NK-92 treated with Interleukin-12 subunit alpha and Interleukin-12 subunit beta, amount 100 ng/mL, for 24 hours (cell line): ENCODE results near the gene RYR3.

Experiments used
- DNase-seq: peaks from one replicate; lab custom pipeline; 2025; lab: John Stamatoyannopoulos, UW

Gene RYR3

DNA sequence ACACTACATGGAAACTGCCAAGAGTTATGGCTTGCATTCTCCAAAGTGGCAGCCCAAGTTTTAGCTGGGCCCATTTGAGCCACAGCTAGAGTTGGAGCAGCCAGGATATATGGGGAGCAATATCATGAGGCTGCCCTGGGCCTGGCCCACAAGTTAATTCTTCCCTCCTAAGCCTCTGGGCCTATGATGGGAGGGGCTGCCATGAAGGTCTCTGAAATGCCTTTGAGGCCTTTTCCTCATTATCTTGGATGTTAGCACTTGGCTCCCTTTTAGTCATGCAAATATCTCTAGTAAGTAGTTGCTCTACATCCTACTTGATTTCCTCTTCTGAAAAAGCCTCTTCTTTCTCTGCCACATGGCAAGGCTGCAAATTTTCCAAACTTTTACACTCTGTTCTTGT is 400.0 kb downstream of the RYR3 start:
- no peak for DNase-seq

GRCh38 chr15:33716025-33716424 is 405.3 kb downstream of the RYR3 start:
- no peak for DNase-seq

- no peak for DNase-seq
These were observed 410.2 kb downstream of the RYR3 start for GRCh38 chr15:33720952-33721351.

- DNase-seq: no peak
These were observed 411.4 kb downstream of the RYR3 start for GRCh38 chr15:33722005-33722672.

DNA sequence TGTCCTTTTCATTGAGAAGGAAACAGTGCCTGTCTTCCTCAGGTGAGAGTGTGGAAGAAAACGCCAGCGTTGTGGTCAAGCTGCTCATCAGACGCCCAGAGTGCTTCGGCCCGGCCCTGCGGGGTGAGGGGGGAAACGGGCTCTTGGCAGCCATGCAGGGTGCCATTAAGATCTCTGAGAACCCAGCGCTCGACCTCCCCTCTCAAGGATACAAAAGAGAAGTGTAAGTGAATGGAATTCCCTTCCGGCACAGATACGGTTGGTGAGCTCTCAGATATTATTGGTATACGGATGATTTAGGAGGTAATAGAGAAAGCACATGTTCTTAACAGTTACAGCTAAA is 411.9 kb downstream of the RYR3 start:
- DNase-seq: no peak

DNA sequence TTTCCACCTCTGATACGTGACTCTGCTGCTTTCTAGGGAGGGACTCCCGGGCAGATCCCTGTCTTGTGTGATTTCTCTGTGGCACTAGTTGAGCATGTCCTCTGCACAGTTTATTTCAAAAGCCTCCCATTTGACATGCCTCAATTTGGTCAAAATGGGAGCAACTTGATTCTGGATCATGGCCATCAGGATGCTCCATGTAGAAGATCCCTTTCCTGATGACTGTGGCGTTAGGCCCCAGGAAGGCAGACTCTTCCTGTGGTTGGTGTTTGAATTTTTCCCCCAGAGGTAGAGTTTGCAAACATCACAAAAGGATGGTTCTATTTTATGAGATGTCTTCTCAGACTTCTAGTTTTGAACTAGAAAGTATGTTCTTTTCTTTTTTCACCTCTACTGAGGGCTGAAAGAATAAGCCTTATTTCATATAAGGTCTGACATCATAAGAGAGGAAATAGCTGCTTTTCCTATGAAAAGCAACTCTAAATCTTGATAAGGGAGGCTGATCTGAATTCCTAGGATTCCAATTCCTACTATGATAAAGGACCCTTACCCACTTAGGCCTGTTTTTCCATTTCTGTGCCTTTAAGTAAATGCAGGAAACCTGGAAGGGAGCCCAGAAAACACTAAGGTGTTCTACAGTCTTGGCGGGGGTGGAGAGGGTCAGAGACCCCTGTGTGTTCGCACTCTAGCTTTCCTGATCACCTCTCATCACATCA is 413.7 kb downstream of the RYR3 start:
- DNase-seq: no peak

DNA sequence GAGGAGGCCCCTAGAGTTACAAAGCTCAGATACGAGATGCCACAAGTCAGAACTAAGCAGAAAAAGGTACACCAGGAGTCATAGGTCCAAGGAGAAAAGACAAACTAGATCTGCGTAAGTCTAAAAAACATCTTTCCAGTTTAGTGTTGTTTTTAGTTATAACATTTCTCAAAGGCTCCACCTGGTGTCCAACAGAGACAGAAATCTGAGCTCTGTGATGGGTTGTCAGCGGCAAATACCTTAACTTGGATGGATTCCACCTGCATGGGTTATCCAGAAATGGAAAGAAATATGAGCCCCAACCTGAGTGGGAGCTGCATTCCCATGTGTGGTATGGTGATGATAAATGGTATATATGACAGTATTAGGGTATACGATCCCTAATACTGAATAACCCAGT is 418.9 kb downstream of the RYR3 start:
- DNase-seq: no peak

DNA sequence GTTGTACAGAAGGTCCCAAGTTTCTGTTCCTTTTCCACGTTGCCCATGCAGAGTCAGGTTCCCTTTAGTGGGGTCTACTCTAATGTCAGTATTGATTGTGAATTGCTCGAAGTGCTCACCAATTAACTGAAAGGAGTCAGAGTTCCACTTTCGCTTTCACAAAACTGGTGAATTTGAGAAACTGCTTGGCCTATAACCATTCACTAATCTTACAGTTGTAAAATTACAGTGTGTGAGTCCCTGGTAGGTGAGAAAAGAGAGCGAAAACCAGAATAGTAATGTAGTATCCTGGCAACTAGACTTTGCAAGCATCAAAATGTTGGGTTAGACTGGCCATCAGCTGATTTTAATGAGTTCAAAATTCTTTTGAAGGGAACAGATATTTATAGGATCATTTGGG is 420.0 kb downstream of the RYR3 start:
- DNase-seq: no peak

- DNase-seq: no peak
These were observed 424.4 kb downstream of the RYR3 start for GRCh38 chr15:33735143-33735542.

GRCh38 chr15:33735637-33736247 is 425.0 kb downstream of the RYR3 start:
- DNase-seq: no peak

GRCh38 chr15:33737687-33738601 is 427.2 kb downstream of the RYR3 start:
- DNase-seq: peak; percentile 5

DNA sequence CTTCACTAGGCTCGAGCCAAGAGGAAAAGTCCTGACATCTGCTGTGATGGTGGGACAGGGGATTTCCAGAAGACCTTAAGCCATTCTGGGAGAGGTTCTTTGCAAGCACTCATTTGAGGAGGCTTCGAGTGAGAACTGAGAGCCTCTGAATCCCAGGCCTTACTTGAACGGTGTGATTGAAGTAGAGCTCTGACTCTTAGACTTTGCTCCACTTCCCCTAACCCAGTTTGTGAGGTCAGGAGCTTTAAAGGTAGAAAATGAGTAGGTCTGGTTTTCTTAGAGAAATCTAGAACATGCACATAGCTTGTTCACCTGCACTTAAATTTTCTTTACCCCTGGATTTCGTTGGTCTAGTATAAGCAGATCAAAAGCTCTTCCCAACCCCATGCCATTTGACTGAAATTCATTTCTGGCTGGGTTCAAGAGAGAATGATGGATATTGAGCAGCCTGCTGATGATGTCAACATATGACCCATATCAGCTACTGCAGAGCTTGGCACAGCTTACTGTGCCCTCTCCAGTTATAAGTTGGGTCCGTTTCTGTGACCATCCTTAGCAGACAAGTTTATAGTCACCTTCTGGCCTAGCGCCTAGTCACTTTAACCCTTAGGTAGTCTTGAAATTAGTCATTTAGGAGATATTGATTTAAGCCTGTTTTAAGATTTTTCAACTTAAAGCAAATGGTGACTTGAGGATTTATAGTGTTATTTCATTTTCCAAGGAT is 428.3 kb downstream of the RYR3 start:
- DNase-seq: no peak

DNA sequence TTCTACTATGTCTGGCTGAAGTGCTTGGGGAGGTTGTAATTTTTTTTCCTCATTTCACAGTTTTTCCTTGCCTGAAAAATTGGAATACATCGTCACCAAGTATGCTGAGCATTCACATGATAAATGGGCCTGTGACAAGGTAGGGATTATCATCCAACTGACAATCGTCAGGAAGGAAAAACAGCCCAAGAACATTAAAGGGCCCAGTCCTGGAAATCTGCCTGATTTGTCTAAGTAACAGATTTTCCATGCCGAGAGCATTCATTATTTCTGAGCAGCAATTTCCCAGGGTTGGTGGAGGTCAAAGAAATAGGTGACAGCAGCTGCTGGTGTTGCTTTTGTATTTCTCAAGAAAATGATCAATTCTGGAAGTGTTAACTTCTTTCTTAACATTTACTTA is 431.5 kb downstream of the RYR3 start:
- no peak for DNase-seq

- no peak for DNase-seq
These were observed 432.0 kb downstream of the RYR3 start for GRCh38 chr15:33742800-33743199.

DNA sequence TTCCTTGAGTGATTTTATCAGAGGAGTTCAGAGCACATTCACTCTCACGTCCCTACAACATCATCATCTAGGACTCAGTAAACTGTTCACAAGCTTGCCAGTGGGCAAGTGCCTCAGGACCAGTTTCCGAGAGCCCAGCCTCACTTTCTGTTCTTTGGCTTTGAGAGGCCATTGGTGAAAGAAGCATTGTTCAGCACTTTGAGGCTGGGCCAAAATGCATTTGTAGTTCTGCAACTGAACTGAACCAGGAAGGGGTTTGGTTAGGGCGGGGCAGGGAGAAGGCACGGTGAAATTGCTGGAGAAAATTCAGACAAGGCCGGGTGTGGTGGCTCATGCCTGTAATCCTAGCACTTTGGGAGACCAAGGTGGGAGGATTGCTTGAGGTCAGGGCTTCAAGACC is 435.4 kb downstream of the RYR3 start:
- DNase-seq: no peak

DNA sequence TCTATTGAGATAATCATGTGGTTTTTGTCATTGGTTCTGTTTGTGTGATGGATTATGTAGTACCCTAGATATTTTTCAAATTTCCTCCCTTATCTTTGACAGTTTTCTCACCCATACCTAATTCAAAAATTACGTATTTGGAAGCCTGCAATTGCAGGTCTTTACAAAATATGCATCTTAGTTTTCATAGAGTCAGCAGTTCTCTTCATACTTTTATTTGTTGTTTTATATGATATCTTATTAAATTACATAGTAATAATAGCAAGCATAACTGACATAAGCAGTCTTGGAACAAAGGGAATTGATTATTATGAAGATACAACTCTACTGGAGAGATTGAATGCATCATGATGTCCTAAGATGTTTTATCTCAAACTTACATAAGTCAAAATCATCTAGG is 442.2 kb downstream of the RYR3 start:
- DNase-seq: no peak

- DNase-seq: no peak
These were observed 443.5 kb downstream of the RYR3 start for GRCh38 chr15:33754242-33754641.

GRCh38 chr15:33756961-33757360 is 446.2 kb downstream of the RYR3 start:
- no peak for DNase-seq

GRCh38 chr15:33757516-33758232 is 446.9 kb downstream of the RYR3 start:
- DNase-seq: no peak

GRCh38 chr15:33766389-33766788 is 455.6 kb downstream of the RYR3 start:
- DNase-seq: no peak

DNA sequence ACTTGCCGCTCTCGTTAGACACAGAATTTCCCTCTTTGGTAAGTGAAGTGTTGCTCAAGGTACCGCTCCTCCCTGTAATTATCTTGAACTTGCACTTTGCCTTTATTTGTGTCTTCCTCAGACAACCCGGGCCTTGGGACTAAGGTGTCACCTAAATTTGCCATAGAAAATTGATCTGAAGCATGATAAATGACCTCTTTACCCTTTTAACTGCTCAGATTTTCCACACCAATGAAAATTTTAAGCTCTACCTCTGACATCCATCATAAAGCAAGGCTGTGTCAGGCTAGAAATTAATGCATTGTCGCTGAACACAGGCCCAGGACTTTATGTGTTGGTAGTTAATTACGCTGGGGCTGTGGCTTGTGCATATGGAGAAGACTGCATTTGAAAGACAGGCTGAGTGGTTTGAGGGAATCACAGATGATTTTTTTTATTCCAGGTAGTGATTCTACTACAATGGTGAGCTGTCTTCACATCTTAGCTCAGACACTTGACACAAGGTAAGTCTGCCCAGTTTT is 458.0 kb downstream of the RYR3 start:
- no peak for DNase-seq
